GM08714 (cell line): ENCODE data around the gene NFATC1.

ENCODE experiments used
- H3K4me3 ChIP-seq: fragments of 200-500 bp; sonication (Bioruptor generic); 2 replicates; pipeline ENCODE4 v1.5.1; 2014; ENCODE audit warnings: mild to moderate bottlenecking, low read length, inconsistent platforms
- ZNF274 ChIP-seq: IDR thresholded peaks from 2 replicates; pipeline ENCODE4 v1.6.1; 2012; ENCODE audit warnings: mild to moderate bottlenecking, low read depth, low read length

Gene NFATC1

DNA sequence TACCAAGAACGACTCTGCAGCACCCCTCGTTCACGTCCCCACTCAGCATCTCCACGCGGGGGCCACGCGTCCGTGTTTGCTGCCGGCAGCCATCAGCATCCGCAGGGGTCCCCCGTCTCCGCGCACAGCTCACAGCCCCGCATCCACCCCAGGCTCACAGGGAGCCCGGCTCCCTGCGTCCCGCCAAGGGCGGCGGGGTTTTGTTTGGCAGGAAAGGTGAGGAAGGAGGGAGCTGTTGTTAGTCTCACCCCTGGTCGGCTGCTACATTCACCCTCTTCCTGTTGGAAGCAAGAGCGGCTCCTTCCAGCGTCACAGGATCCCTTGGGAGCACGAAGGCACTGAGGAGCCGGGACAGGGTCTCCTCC lies 152.9 kb downstream of the NFATC1 start:
- no peak overlapping the region for H3K4me3 ChIP-seq
- TF ChIP-seq ZNF274: no peak

DNA sequence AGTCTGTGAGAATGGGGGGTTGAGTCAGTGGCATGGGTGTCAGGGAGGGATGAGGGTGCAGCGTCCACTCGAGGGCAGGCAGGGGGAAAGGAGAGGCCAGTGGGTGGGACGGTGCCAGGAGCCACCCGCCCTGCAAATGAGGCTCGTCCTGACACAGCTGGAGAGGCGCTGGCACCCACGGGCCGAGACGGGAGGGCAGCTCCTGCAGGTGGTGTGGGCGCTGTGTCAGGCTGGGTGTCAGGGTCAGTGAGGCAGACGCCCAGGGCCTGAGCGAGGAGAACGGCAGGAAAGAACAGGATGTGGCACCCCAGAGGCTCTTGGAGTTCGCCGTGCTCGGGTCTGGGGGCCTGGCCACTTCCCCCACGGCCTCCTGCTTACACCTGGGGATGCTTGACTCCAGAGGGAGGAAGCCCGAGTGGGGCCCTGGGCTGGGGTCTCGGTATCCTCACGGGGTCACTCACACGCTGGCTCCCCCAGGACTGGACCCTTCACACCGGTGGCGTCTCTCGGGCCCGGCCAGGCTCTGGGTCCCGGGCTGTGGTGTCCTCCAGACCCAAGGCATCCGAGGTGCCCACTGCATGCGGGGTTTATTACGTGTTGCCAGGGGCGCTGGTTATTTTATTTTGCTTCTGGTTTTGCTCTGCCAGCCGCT lies 153.4 kb downstream of the NFATC1 start:
- no peak for TF ChIP-seq ZNF274
- H3K4me3 ChIP-seq: no peak overlapping the region

DNA sequence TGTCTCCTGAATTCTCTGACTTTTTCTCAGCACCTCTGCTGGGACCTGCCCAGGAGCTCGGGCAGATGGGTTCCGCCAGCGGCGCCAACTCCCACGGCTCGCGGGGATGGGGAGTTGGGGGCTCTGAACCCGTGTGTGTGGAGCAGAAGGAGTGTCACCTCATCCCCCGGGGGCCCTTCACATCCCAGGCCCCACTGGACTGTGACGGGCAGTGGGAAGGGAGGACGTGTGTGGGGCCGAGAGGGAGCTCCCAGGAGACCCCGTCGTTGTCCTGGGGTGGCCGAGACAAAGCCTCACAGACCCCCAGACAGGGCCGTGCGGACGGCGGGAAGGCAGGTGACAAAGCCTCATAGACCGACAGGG lies 153.9 kb downstream of the NFATC1 start:
- H3K4me3 ChIP-seq: no peak overlapping the region
- TF ChIP-seq ZNF274: no peak

DNA sequence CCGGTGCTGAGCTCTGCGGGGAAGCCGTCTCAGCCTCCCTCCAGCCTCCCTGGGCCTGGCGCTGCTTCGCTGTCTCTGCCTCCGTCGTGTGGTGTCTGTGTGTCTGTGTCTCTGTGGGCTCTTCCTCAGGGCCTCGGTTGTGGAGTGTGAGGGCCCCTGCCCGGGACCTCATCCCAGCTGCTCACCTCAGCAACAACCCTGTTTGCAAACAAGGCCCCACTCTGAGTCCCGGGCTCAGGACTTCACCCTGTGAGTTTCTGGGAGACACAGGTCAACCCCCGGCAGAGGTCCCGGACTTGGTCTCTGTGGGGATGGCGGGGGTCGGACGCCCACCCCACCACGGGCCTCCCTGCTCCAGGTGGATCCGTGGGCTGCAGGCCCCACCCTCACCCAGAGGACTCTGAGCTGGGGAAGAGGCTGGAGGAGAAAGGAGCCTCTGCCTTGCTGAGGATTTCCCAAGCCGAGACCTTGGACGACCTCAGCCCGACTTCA lies 156.5 kb downstream of the NFATC1 start:
- no peak overlapping the region for H3K4me3 ChIP-seq
- TF ChIP-seq ZNF274: no peak

DNA sequence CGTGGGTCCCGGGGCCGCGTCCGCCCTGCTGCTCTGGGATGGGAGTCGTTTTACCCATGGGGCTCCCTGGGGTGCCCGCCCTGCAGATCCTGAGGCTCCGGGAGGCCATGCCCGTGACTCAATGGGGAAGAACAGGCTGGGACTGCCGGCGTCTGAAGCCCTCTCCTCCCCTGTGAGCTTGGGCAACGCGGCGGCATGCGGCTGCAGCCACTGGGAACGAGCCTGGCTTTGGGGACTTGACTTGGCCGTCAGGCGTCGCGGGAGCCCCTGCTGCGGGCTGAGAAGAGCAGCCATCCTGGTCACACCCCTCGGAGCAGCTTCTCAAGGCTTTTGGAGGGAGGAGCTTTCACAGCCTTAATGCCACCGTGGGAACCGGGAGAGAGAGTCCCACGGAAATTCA lies 157.0 kb downstream of the NFATC1 start:
- no peak overlapping the region for H3K4me3 ChIP-seq
- no peak for TF ChIP-seq ZNF274

DNA sequence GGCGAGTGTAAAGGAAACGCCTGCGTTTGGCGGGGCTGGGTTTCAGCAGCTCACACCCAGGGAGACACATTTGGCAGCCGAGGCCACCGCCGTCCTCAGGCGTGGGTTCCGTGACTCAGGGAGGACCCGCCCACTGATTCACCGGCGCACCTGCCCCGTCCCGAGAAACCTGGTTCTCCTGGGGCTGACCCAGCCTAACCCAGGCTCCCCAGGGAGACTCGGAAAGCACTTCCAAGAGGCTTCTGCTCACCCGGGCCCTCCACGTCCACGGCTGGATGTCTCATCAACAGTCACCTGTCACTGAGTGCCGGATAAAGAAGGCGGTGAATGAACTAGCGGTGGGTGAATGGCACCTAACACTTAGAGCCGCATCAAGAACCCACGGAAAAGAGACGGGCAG lies 157.4 kb downstream of the NFATC1 start:
- H3K4me3 ChIP-seq: no peak overlapping the region
- no peak for TF ChIP-seq ZNF274

DNA sequence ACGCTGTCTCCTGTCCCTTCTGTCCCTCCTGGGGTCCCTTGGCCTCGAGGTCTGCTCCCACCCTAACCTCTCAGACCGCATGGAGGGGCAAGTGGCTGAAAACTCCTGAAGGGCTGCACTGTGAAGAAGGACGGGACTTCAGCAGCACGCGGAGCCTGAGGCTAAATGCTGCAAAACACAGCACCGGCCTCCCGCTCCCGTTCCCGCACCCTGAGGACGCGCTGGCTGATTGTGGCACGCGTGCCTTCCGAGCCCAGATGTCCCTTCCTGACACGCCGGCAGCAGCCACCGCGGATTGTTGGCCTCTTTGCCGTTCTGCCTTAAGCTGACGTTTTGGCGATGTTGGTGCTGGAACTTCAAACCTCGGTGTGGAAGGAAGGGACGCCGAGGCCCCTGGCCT lies 158.0 kb downstream of the NFATC1 start:
- no peak for TF ChIP-seq ZNF274
- H3K4me3 ChIP-seq: no peak overlapping the region

DNA sequence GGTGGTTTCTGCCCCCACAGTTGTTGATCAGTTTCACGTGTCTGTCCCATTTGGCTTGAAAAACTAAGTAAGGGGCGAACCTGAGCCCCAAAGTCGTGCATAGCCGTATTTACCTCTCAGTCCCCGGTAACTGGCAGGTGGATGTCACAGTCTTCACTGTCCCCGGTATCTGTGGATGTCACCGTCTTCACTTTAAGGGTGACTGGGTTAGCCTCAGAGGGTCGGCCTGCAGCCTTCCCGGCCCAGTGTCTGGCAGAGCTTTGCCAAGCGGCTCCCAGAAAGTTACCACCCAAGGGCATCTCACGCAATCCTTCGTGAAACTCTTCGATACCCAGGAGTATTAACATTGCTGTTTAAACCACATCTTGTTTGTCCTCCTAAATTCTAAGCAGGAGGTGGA lies 158.6 kb downstream of the NFATC1 start:
- no peak for TF ChIP-seq ZNF274
- no peak overlapping the region for H3K4me3 ChIP-seq

DNA sequence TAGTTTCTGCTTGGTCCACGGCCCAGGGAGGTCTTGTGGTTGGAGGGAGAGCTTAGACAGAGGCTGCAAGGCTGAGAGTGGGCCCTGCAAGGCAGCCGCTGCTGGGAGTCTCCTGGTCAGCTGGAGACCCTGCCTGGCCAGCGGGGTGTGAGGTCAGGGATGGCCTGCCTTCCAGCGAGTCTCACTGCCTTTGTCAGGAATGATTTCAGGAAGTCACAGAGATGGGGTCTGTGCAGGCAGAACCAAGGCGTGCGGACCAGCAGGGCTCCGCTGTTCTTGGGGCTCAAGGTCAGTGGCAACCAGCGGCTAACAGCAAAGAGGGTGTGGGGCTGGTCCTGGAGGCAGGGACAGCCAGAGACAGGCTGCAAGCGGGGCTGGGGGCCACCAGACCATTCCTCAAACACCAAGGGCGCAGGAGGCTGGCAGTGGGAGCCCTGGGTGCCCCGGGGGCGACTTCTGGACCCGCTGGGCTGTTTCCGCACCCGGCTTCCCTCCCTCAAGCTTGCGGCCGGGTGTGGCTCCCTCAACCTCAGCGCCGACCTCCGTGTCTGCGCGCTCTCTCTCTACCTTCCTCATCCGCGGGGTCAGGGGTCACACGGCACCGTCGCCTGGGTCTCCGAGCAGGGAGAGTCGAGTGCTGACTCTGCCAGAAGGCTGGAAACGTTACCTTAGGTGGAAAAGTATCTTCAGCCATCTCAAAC lies 159.4 kb downstream of the NFATC1 start:
- TF ChIP-seq ZNF274: no peak
- H3K4me3 ChIP-seq: no peak overlapping the region

DNA sequence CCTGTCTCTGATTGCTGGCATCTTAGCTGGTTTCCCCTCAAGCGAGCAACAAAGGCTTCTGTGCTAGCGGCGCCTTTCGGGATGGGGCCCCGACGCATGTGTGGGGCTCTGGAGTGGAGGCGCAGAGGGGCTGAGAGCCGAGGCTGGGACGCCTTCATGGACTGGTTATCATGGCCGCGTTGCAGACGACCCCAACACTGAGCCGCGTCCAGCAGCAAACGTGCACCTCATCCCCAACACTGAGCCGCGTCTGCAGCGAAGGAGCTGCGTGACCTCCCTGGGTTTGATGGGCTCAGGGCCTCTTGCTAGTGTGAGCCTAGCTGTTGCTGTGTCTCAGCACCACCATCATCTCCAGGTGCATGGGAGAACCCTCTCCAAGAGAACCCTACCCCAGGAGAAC lies 160.2 kb downstream of the NFATC1 start:
- no peak overlapping the region for H3K4me3 ChIP-seq
- no peak for TF ChIP-seq ZNF274

DNA sequence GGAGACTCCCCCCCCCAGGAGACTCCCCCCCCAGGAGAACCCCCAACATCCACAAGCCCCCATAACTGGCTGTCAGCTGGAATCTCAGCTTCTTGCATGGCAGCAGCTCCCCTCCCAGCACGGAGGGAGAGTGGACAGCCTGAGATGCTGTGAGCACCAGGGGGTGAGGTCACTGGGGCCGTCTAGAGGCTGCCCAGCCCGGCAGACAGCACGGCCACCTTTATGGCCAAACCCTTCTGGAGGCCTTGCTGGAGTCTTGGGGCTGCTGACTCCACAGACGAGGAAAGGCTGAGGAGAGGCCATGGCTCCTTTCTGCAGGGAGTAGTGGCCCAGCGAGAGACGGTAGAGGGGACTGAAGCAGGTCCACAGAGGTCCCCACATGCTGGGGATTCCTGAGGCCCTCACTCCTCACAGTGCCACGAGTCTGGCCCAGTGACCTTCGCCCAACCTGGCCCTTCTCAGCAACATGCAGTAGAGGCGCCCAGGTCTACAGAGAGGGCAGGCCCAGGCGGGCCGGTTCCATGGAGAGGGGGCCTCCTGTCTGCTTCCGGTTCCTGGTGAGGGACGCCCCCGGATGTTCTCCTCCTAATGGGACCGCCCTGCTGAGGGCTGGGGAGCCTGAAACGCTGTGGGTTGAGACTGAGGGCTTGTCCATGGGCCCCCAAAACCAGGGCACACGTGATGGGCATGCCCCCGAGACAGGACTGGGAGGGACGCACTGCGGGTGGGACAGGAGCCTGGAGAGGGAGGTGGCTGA lies 161.3 kb downstream of the NFATC1 start:
- H3K4me3 ChIP-seq: no peak overlapping the region
- no peak for TF ChIP-seq ZNF274

DNA sequence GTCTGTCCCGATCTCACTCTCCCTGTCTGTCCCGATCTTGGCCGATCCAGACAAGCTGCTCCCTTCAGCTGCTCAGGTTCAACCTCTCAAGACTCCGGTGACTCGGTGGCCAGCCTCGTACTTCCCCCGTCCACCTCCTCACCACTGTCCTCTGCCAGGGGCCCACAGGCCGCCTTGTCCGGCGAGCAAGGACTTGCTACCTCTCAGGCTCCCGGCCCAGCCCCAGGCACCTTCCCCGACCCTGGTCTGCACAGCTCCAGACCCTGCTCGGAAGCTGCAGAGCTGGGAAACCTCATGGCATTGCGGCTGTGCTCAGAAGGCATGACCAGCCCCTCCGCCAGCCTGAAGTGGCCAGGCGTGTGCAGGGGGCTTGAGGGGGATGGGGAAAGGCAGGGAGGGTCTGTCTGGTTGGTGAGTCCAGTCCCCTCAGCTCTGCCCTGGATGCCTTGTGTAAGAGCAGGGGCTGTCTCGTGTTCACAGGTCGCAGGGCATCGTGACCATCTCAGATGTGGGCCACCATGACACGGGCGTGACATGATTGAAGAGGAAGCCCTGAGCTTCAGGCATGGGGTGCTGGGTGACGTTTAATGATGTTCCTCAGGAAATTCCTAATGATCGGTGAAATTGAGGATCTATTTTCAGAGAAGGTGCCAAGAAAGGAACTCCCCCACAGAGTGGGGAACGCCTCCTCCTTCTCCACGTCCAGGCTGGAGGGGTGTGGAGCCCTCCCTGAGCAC lies 162.6 kb downstream of the NFATC1 start:
- H3K4me3 ChIP-seq: no peak overlapping the region
- TF ChIP-seq ZNF274: no peak

DNA sequence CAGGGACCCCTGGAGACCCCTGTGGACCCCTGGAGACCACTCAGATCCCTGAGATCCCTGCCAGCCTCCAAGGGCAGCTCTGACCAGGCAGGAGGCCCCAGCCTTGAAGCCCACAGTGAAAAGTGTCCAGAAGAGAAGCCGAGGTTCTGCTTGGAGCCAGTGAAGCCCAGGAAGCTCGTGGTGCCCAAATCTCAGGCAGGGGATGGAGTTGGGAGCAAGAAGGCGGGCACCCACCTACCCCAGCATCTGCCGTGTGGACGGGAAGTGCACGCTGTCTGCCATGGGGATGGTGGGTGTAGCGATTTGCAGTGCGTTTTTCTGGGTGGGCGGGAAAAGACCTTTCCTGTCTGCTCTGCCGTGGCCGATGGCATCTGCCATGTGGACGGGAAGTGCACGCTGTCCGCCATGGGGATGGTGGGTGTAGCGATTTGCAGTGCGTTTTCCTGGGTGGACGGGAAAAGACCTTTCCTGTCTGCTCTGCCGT lies 163.2 kb downstream of the NFATC1 start:
- TF ChIP-seq ZNF274: no peak
- no peak overlapping the region for H3K4me3 ChIP-seq

DNA sequence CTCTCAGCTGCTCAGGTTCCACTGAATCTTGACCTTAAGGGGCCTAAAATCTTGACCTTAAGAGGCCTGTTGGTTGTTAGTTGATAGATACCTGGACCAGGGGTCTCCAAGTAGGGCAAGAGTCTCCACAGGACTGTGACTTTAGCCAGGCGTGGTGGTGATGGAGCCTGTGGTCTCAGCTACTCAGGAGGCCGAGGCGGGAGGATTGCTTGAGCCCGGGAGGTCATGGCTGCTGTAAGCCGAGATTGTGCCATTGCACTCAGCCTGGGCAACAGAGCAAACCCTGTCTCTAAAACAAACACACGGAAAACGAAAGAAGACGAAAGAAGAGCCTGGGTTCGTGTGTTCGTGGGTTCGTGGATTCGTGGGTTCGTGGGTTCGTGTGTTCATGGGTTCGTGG lies 163.7 kb downstream of the NFATC1 start:
- TF ChIP-seq ZNF274: no peak
- no peak overlapping the region for H3K4me3 ChIP-seq
